ENCODE data around the gene DGCR2. TPM values are rescaled to one million over a fixed set of nuclear protein-coding genes. Genes with fewer than 3 reads are reported as not detected.

Gene DGCR2
- total and polyA plus RNA-seq, 5 experiments from 2014 or later = 29.5 to 66.6 (median 61.8) TPM

DNA sequence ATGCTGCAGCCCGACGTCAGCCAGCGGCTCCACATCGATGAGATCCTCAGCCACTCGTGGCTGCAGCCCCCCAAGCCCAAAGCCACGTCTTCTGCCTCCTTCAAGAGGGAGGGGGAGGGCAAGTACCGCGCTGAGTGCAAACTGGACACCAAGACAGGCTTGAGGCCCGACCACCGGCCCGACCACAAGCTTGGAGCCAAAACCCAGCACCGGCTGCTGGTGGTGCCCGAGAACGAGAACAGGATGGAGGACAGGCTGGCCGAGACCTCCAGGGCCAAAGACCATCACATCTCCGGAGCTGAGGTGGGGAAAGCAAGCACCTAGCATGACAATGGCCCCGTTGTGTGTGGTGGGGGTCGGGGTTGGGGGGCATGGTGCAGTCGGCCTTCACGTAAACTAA is 9.9 kb upstream of the DGCR2 start:
- H3K4me3 Mint-ChIP-seq = no peak overlapping the region
- peak overlapping the region in 1 of 10 donors; percentile 43 for H3K27ac Mint-ChIP-seq
- no peaks in the 10 kb centered on the region for H3K9me3 Mint-ChIP-seq
- ATAC-seq (no peak), DNase-seq (no peak)
- H3K4me1 Mint-ChIP-seq = peaks cover 0 to 11% (median 2%) of the 10 kb centered on the region in 4 donors
- POLR2A ChIA-PET = no interaction called here
- peaks cover 0 to 47% (median 3%) of the 10 kb centered on the region in 3 donors for H3K36me3 Mint-ChIP-seq
- H3K27me3 Mint-ChIP-seq = no peaks in the 10 kb centered on the region

GRCh38 chr22:19131685-19132015 is 9.4 kb upstream of the DGCR2 start:
- Mint-ChIP-seq H3K4me1 (peaks cover 0 to 11% (median 2%) of the 10 kb centered on the region in 4 donors), H3K36me3 (peaks cover 0 to 42% (median 3%) of the 10 kb centered on the region in 3 donors), H3K4me3 (no peak overlapping the region), H3K27ac (no peak overlapping the region), H3K27me3 (no peaks in the 10 kb centered on the region), H3K9me3 (no peaks in the 10 kb centered on the region)
- DNase-seq (no peak), ATAC-seq (no peak)
- POLR2A ChIA-PET = no interaction called here

DNA sequence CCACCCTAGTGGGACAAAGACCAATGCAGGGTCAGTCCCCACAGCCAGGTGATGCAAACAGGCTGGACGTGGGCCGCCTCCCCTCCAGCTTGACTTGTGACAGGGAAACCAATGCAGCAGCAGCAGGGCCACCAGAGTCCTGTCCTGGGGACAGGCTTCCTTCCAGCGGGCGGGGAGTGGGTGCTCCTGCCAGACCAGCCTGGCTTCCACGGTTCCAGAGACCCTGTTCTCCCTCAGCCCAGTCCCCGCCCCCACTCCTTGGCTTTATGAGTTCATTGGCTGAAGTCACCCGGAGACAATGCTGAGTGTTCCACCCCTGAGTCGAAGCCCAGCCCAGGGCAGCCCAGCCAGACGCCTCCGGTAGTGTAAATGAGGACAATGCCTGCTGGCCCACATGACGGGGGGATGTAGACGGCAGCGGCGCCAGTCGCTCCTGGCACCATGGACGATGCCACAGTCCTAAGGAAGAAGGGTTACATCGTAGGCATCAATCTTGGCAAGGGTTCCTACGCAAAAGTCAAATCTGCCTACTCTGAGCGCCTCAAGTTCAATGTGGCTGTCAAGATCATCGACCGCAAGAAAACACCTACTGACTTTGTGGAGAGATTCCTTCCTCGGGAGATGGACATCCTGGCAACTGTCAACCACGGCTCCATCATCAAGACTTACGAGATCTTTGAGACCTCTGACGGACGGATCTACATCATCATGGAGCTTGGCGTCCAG is 8.9 kb upstream of the DGCR2 start, which contains the start of gene TSSK2:
TSS of gene TSSK2 (plus strand) at position 350 of the 726 bp plus-strand sequence. CDS start at position 442, 92 bp downstream.
- DNase-seq = no peak
- Mint-ChIP-seq H3K4me1 (peaks cover 0 to 11% (median 2%) of the 10 kb centered on the region in 4 donors), H3K27ac (peak within 1 kb of the TSS in 2 of 10 donors; percentile 43 to 50), H3K9me3 (no peaks in the 10 kb centered on the region), H3K27me3 (no peaks in the 10 kb centered on the region), H3K36me3 (peaks cover 0 to 37% (median 3%) of the 10 kb centered on the region in 3 donors), H3K4me3 (no peak within 1 kb of the TSS)
- no peak for ATAC-seq
- POLR2A ChIA-PET = no interaction called here

DNA sequence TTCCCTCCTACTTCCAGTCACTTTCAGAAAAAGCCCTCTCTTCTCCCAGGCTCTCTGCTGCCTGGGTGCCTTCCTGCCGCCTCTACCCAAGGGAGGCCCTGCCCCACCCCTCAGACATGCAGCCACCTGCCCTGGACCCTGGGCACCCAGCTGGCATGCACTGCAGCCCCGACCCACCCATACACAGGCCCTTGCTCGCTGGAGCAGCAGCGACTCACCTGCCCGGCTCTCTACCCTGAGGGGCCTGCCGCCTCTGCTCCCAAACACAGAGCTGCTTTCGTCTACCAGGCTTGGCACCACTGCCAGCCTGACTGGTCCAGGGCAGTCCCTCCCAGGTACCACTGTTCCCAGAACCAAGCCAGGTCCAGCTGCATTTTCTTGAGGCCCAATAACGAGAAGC is 7.7 kb upstream of the DGCR2 start:
- Mint-ChIP-seq H3K36me3 (peaks cover 0 to 28% (median 0%) of the 10 kb centered on the region in 3 donors), H3K9me3 (no peaks in the 10 kb centered on the region), H3K4me3 (no peak overlapping the region), H3K27me3 (no peaks in the 10 kb centered on the region), H3K27ac (peak overlapping the region in 4 of 10 donors; percentile 21 to 61 (median 40)), H3K4me1 (peaks cover 0 to 7% (median 0%) of the 10 kb centered on the region in 4 donors)
- ATAC-seq (no peak), DNase-seq (no peak)
- POLR2A ChIA-PET = interaction anchor here (0.7 kb wide), 1 partner anchor 14 kb away, joined by 3 read pairs; no protein-coding TSS in a partner anchor

DNA sequence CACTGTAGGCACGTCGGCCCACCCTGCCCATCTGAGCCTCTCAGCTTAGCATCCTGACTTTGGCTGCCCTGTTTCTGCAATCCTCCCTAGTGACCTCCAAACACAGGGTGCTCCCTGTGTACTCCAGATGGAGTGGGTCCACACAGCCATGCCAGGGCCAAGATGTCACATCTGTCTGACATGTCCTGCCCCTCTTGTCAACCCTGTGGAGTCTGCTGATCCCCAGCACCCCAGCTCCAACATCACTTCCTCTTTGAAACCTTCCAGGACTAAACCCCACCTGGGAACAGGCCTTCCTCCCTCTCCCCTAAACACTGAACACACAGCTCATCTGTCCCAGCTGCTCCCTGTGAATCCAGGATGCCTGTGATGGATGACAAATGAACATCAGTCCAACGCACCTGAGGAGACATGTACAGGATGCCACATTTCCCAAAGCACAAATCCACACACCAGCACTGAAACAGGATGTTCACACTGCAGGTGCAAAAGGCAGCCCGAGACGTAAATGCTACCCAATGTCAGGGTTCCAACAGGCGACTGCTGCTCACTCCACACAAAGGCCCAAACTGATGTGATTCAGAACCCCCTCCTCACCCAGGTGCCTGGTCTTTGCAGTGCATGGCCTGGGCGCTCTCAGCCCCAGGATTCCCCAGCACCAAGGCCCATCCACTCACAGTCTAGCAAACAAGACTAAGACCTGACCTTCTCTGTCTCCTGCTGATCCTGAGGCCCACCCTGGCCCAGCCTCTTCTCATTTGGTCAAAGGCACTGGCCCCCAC is 6.9 kb upstream of the DGCR2 start:
- Mint-ChIP-seq H3K9me3 (no peaks in the 10 kb centered on the region), H3K4me1 (peaks cover 0 to 7% (median 0%) of the 10 kb centered on the region in 4 donors), H3K27ac (peak overlapping the region in 4 of 10 donors; percentile 4 to 61 (median 17)), H3K27me3 (no peaks in the 10 kb centered on the region), H3K36me3 (peaks cover 0 to 21% (median 0%) of the 10 kb centered on the region in 3 donors), H3K4me3 (no peak overlapping the region)
- ATAC-seq (no peak), DNase-seq (no peak)
- POLR2A ChIA-PET = no interaction called here

- ATAC-seq (no peak), DNase-seq (no peak)
- no peak overlapping the region for H3K4me3 Mint-ChIP-seq
- POLR2A ChIA-PET = interaction anchor here (0.6 kb wide), 1 partner anchor 30 kb away, joined by 5 read pairs; no protein-coding TSS in a partner anchor
- H3K27me3 Mint-ChIP-seq = no peaks in the 10 kb centered on the region
- H3K9me3 Mint-ChIP-seq = no peaks in the 10 kb centered on the region
- peak overlapping the region in 1 of 10 donors; percentile 2 for H3K27ac Mint-ChIP-seq
- peaks cover 0 to 10% (median 0%) of the 10 kb centered on the region in 3 donors for H3K36me3 Mint-ChIP-seq
- peaks cover 2 to 10% (median 5%) of the 10 kb centered on the region in 4 donors for H3K4me1 Mint-ChIP-seq
These were observed 5.8 kb upstream of the DGCR2 start for GRCh38 chr22:19128009-19128401.

- Mint-ChIP-seq H3K4me1 (peaks cover 7 to 13% (median 9%) of the 10 kb centered on the region in 4 donors), H3K36me3 (peaks cover 0 to 5% (median 0%) of the 10 kb centered on the region in 3 donors), H3K27ac (peak overlapping the region in 1 of 10 donors; percentile 2), H3K27me3 (no peaks in the 10 kb centered on the region), H3K9me3 (no peaks in the 10 kb centered on the region), H3K4me3 (no peak overlapping the region)
- DNase-seq = no peak
- ATAC-seq = no peak
- POLR2A ChIA-PET = interaction anchor here (0.6 kb wide), 1 partner anchor 31 kb away, joined by 5 read pairs; no protein-coding TSS in a partner anchor
These were observed 5.3 kb upstream of the DGCR2 start for GRCh38 chr22:19127329-19128008.

DNA sequence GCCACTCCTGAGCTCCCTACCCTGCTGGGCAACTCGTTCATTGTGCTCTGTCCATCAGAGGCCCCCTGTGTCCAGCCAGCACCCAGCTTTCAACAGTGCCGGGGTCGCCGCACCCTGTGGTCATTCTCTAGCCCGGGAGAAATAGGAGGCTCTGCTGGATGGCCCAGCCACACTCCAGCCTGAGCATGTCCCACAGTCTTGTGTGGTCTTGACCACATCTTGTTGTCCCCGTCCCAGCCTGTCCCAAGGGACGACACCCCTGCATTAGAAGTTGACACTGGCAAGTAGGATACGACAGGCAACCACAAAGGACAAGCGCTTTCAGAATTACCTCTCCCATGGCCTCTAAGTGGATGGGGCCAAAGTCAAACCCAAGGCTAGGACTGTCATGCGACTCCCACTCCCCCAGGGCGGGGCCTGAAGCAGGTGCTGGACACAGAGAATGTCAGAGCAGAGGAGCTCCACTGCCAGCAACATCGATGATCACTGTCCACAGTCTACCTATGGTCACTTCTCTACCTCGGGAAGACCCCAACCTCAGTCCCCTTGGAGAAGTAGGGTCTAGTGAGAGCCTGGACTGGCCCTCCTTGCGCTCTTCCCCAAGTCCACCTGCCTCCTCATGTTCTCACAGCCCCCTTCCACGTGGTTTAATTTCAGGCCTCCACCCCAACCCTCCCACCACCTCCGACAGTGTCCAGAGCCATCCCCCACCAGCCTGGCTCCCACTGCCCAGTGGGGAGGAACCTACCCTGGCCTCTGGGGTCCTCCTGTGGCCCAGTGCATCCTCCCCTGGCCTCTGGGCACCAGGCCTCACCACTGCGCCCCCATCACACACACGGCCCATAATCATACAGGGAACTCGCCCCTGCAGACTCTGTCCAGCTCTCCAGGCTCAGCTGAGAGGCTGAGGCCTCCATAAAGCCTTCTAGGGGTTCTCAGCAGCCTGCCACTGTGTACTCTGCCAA is 4.4 kb upstream of the DGCR2 start:
- H3K36me3 Mint-ChIP-seq = no peaks in the 10 kb centered on the region
- H3K27ac Mint-ChIP-seq = no peak overlapping the region
- no peaks in the 10 kb centered on the region for H3K9me3 Mint-ChIP-seq
- H3K4me1 Mint-ChIP-seq = peaks cover 10 to 13% (median 10%) of the 10 kb centered on the region in 4 donors
- ATAC-seq = no peak
- H3K4me3 Mint-ChIP-seq = no peak overlapping the region
- H3K27me3 Mint-ChIP-seq = no peaks in the 10 kb centered on the region
- no peak for DNase-seq
- POLR2A ChIA-PET = interaction anchor here (1.3 kb wide), 1 partner anchor 18 kb away, joined by 4 read pairs; the partner anchor contains the start of gene ESS2

GRCh38 chr22:19125474-19126308 is 3.5 kb upstream of the DGCR2 start:
- DNase-seq = no peak
- H3K36me3 Mint-ChIP-seq = no peaks in the 10 kb centered on the region
- H3K9me3 Mint-ChIP-seq = no peaks in the 10 kb centered on the region
- peaks cover 15 to 19% (median 18%) of the 10 kb centered on the region in 4 donors for H3K4me1 Mint-ChIP-seq
- POLR2A ChIA-PET = interaction anchor here (1.3 kb wide), 1 partner anchor 19 kb away, joined by 4 read pairs; the partner anchor contains the start of gene ESS2
- H3K27me3 Mint-ChIP-seq = no peaks in the 10 kb centered on the region
- no peak for ATAC-seq
- no peak overlapping the region for H3K4me3 Mint-ChIP-seq
- peak overlapping the region in 1 of 10 donors; percentile 5 for H3K27ac Mint-ChIP-seq

- no peaks in the 10 kb centered on the region for H3K27me3 Mint-ChIP-seq
- POLR2A ChIA-PET = no interaction called here
- ATAC-seq (no peak), DNase-seq (no peak)
- H3K4me3 Mint-ChIP-seq = no peak overlapping the region
- H3K27ac Mint-ChIP-seq = peak overlapping the region in 1 of 10 donors; percentile 5
- peaks cover 21 to 26% (median 25%) of the 10 kb centered on the region in 4 donors for H3K4me1 Mint-ChIP-seq
- no peaks in the 10 kb centered on the region for H3K9me3 Mint-ChIP-seq
- H3K36me3 Mint-ChIP-seq = no peaks in the 10 kb centered on the region
These were observed 2.8 kb upstream of the DGCR2 start for GRCh38 chr22:19125011-19125410.

GRCh38 chr22:19124377-19124776 is 2.2 kb upstream of the DGCR2 start:
- Mint-ChIP-seq H3K27me3 (no peaks in the 10 kb centered on the region), H3K9me3 (no peaks in the 10 kb centered on the region), H3K4me1 (peaks cover 19 to 32% (median 31%) of the 10 kb centered on the region in 4 donors), H3K27ac (no peak overlapping the region), H3K36me3 (no peaks in the 10 kb centered on the region), H3K4me3 (peak overlapping the region in 2 of 10 donors; percentile 0 to 1)
- ATAC-seq (no peak), DNase-seq (no peak)
- POLR2A ChIA-PET = interaction anchor here (0.7 to 4.3 kb wide), 3 partner anchors 16 to 469 kb away, joined by 3 to 112 read pairs (median 3); no protein-coding TSS in a partner anchor
